NB4 (cell line): Measurements from ENCODE around the gene SAA1.

Experiments
- MAX ChIP-seq: IDR thresholded peaks from 2 replicates; pipeline ENCODE4 v1.6.1; 2011; ENCODE audit warnings: low read depth, low read length
- MYC ChIP-seq: IDR thresholded peaks from 2 replicates; pipeline ENCODE4 v1.6.1; 2011; ENCODE audit warnings: low read depth, low read length
- POLR2A ChIP-seq: IDR thresholded peaks from 2 replicates; pipeline ENCODE4 v1.6.1; 2011; ENCODE audit warnings: mild to moderate bottlenecking; ENCODE audit not compliant: insufficient read length; ENCODE audit errors: extremely low read depth

- TF ChIP-seq MAX (no peak), MYC (no peak), POLR2A (no peak)
Measured at GRCh38 chr11:18299721-18300120, 33.7 kb downstream of the SAA1 start.
